ENCODE data around the gene OCSTAMP.

Gene OCSTAMP

GRCh38 chr20:46550461-46550860, at the start of gene OCSTAMP:
Gene OCSTAMP (minus strand): TSS chr20:46550654. CDS start chr20:46550560, 94 bp downstream.
- DNase-seq: no peak

- DNase-seq: no peak
Measured at GRCh38 chr20:46599227-46599987, 49.0 kb upstream of the OCSTAMP start.

GRCh38 chr20:46595933-46596332, 45.5 kb upstream of the OCSTAMP start:
- DNase-seq: no peak

GRCh38 chr20:46594725-46595124, 44.3 kb upstream of the OCSTAMP start:
- DNase-seq: no peak

- no peak for DNase-seq
Measured at GRCh38 chr20:46592580-46593362, 42.3 kb upstream of the OCSTAMP start.

GRCh38 chr20:46590443-46590842, 40.0 kb upstream of the OCSTAMP start:
- DNase-seq: no peak

- peak; percentile 3 for DNase-seq
Measured at GRCh38 chr20:46588532-46589511, 38.4 kb upstream of the OCSTAMP start.

- DNase-seq: no peak
Measured at GRCh38 chr20:46587986-46588385, 37.5 kb upstream of the OCSTAMP start.

GRCh38 chr20:46586724-46587123, 36.3 kb upstream of the OCSTAMP start:
- no peak for DNase-seq

GRCh38 chr20:46584508-46584907, 34.1 kb upstream of the OCSTAMP start:
- DNase-seq: no peak

GRCh38 chr20:46583411-46584214, 33.2 kb upstream of the OCSTAMP start:
- DNase-seq: no peak

GRCh38 chr20:46582648-46583047, 32.2 kb upstream of the OCSTAMP start:
- no peak for DNase-seq

GRCh38 chr20:46581391-46581790, 30.9 kb upstream of the OCSTAMP start:
- no peak for DNase-seq

- no peak for DNase-seq
Measured at GRCh38 chr20:46580613-46581205, 30.3 kb upstream of the OCSTAMP start.

- no peak for DNase-seq
Measured at GRCh38 chr20:46578745-46579144, 28.3 kb upstream of the OCSTAMP start.

GRCh38 chr20:46576774-46577395, 26.4 kb upstream of the OCSTAMP start:
- DNase-seq: no peak

- no peak for DNase-seq
Measured at GRCh38 chr20:46575937-46576461, 25.5 kb upstream of the OCSTAMP start.

- no peak for DNase-seq
Measured at GRCh38 chr20:46575394-46575793, 24.9 kb upstream of the OCSTAMP start.

- no peak for DNase-seq
Measured at GRCh38 chr20:46573788-46574584, 23.5 kb upstream of the OCSTAMP start.

- DNase-seq: no peak
Measured at GRCh38 chr20:46573234-46573633, 22.8 kb upstream of the OCSTAMP start.
